Stomach (tissue), 9 donors: ENCODE results near the gene WTAP. TPM values are rescaled to one million over a fixed set of nuclear protein-coding genes. Genes with fewer than 3 reads are reported as not detected.
"Not testable (repeated sequence)": the region's sequence is repeated elsewhere in the genome, so short reads cannot be mapped to it uniquely, and the experiment has no call there.

Experiments
- DNase-seq, 2 donors: peaks; one replicate each; pipeline versions ENCODE4 v3.0.0 to v3.0.0-alpha.2; 2013 to 2019
- H3K27ac ChIP-seq, 5 donors: fragments of 200-600 bp in 4 of 5; sonication (generic) in 4 of 5; one replicate each; pipeline ENCODE4 v1.5.1; 2013 to 2019; ENCODE audit warnings: mild to moderate bottlenecking in 1 of 5, moderate library complexity in 1 of 5
- H3K27me3 ChIP-seq, 3 donors: fragments of 200-600 bp; sonication (generic); one replicate each; pipeline ENCODE4 v1.5.1; 2017 to 2019; ENCODE audit warnings: mixed run types in 1 of 3
- H3K36me3 ChIP-seq, 4 donors: fragments of 200-600 bp; sonication (generic); 1 replicate in 3 of 4; 2 replicates in 1 of 4; pipeline ENCODE4 v1.5.1; 2016 to 2019
- H3K4me1 ChIP-seq, 4 donors: fragments of 200-600 bp; sonication (generic); one replicate each; pipeline ENCODE4 v1.5.1; 2016 to 2019
- H3K4me3 ChIP-seq, 4 donors: fragments of 200-600 bp; sonication (generic) in 3 of 4; one replicate each; pipeline ENCODE4 v1.5.1; 2016 to 2019; ENCODE audit warnings: mild to moderate bottlenecking in 1 of 4
- H3K9me3 ChIP-seq, 4 donors: fragments of 200-600 bp; sonication (generic); one replicate each; pipeline ENCODE4 v1.5.1; 2016 to 2019
- EP300 ChIP-seq: sonication (generic); formaldehyde crosslinking; IDR thresholded peaks from one replicate; pipeline ENCODE4 v1.6.1; 2017; ENCODE audit warnings: antibody characterized with exemption
- POLR2A ChIP-seq, 4 donors: fragments of 450-650 bp; IDR thresholded peaks; one replicate each; pipeline ENCODE4 v1.6.1; 2016; ENCODE audit warnings: antibody characterized with exemption in 4 of 4, control low read depth in 2 of 4, mild to moderate bottlenecking in 1 of 4, moderate library complexity in 1 of 4
- POLR2AphosphoS5 ChIP-seq, 3 donors: sonication (generic); formaldehyde crosslinking; IDR thresholded peaks; one replicate each; pipeline ENCODE4 v1.6.1; 2016; ENCODE audit warnings: antibody characterized with exemption in 3 of 3
- WGBS, 5 donors: extraction: QIAGEN DNeasy Blood & Tissue Kit in 3 of 5; methylation state at CpG; one replicate each; pipeline versions ENCODE4 v1.1.5 to v1.1.7; 2013 to 2018; 5-methylcytosine and 5-hydroxymethylcytosine counted together
- intact Hi-C: fragments of 100-400 bp; cut with DNase I; formaldehyde crosslinking; loops from one replicate; pipeline ENCODE4 v1.15.1; 2023; ENCODE audit warnings: low total_unique reads
- polyA plus RNA-seq, 3 donors: library from polyadenylated mRNA; stranded (reverse); fragments of 200-250 nt; gene quantifications; one replicate each; pipeline ENCODE4 v1.2.3, GENCODE V29; 2013
- total RNA-seq, 5 donors: library from RNA; depleted of rRNA; stranded (reverse); fragments of >200 nt; gene quantifications; one replicate each; pipeline versions ENCODE4 v1.1.0 to v1.2.3, GENCODE V29; 2014 to 2016
- TF ChIP-seq, protein P1 (sequence below), 7 experiments: fragments of 450-650 bp in 4 of 7; fragments of 200-600 bp in 3 of 7; sonication (generic) in 3 of 7; IDR thresholded peaks; one replicate each; pipeline ENCODE4 v1.5.1; 2016 to 2019; ENCODE audit warnings: antibody characterized with exemption in 7 of 7, control low read depth in 2 of 7, mild to moderate bottlenecking in 1 of 7
- donor health status: healthy with polysubstance abuse.
- donor health status: Bipolar disorder and iron deficiency.
- donor health status: healthy.

Gene WTAP
- total and polyA plus RNA-seq, 8 donors: 35.0 to 125 (median 78.6) TPM

DNA sequence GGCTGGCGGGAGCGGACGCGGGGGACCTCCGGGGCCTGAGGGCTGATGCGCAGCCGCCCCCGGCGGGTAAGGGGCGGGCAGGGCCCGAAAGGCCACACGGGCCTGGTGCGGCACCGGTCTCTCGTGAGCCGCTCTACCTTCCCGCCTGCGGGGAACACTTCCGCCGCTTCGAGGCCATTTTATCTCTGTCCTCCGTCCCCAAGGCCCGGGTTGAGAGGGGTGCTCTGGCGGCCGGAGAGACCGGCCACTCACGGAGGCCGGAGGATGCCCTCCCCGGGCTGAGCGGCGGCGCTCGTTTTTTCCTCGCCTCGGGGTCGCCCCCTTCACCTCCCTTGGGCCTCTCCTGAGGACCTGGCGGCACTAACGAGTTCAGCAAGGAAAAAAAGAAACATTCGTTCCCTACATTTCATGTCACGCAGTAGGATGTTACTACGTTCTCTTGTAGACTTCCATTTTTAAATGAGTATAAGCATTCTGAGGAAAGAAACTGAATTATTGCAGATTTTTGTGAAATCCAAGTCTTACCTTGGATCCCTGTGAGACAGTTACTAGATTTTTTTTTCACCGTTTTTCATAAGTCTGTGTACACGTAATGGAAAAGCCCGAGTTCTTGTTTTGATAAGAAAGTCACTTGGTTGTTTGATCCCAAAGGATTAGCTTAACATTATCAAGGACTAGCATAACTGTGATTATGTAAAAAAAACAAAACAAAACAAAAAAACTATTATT lies 575 bp downstream of the WTAP start:
- Histone ChIP-seq H3K9me3 (no peaks in the 10 kb centered on the region), H3K27me3 (no peaks in the 10 kb centered on the region), H3K4me1 (peaks cover 33 to 68% (median 51%) of the 10 kb centered on the region in 4 donors), H3K36me3 (peaks cover 0 to 4% (median 0%) of the 10 kb centered on the region in 4 donors), H3K4me3 (peak overlapping the region; percentile 65 to 96 (median 84)), H3K27ac (peak overlapping the region; percentile 97 to 100 (median 99))
- DNase-seq: no peak
- 0 to 1% (median 0%) methylated on average over 24 to 44 of the region's 44 CpGs for WGBS, 5 donors
- intact Hi-C loops: no loop called here
- no peak for TF ChIP-seq EP300
- TF ChIP-seq, protein P1, sequence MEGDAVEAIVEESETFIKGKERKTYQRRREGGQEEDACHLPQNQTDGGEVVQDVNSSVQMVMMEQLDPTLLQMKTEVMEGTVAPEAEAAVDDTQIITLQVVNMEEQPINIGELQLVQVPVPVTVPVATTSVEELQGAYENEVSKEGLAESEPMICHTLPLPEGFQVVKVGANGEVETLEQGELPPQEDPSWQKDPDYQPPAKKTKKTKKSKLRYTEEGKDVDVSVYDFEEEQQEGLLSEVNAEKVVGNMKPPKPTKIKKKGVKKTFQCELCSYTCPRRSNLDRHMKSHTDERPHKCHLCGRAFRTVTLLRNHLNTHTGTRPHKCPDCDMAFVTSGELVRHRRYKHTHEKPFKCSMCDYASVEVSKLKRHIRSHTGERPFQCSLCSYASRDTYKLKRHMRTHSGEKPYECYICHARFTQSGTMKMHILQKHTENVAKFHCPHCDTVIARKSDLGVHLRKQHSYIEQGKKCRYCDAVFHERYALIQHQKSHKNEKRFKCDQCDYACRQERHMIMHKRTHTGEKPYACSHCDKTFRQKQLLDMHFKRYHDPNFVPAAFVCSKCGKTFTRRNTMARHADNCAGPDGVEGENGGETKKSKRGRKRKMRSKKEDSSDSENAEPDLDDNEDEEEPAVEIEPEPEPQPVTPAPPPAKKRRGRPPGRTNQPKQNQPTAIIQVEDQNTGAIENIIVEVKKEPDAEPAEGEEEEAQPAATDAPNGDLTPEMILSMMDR (IDR thresholded peaks at IDR 0.05): no peak

DNA sequence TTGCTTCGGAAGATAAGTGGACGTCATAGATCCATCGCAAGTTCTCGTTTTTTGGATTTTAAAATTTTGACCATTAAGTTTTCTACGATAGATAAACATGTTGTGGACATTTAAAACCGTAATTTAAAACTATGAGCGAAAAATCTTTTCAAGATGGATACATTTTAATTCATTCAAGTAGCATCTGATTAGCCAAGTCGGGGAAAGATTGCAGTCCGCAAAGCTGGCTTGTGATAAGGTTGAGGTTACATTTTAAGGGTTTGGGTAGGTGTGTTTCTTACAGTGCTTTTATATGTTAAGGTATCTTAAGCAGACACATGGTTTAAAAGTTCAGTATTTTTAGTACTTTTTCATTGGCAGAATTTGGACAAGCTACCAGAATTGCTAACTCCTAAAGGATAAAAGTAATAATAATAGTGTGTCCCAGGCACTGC lies 1.2 kb downstream of the WTAP start:
- H3K27ac ChIP-seq: peak overlapping the region in 4 of 5 donors; percentile 99 to 100 (median 99)
- intact Hi-C loops: no loop called here
- H3K9me3 ChIP-seq: no peaks in the 10 kb centered on the region
- DNase-seq: peak in 1 of 2 donors; percentile 42
- no peaks in the 10 kb centered on the region for H3K27me3 ChIP-seq
- 1 to 2% (median 1%) methylated on average over 9 of the region's 9 CpGs for WGBS, 5 donors
- H3K4me1 ChIP-seq: peaks cover 36 to 74% (median 57%) of the 10 kb centered on the region in 4 donors
- peak overlapping the region; percentile 65 to 96 (median 84) for H3K4me3 ChIP-seq
- H3K36me3 ChIP-seq: no peaks in the 10 kb centered on the region
- no peak for TF ChIP-seq EP300
- no peak for TF ChIP-seq POLR2A (IDR thresholded peaks at IDR 0.05)
- no peak for TF ChIP-seq POLR2AphosphoS5 (IDR thresholded peaks at IDR 0.05)
- TF ChIP-seq, protein P1 (IDR thresholded peaks at IDR 0.05): no peak

DNA sequence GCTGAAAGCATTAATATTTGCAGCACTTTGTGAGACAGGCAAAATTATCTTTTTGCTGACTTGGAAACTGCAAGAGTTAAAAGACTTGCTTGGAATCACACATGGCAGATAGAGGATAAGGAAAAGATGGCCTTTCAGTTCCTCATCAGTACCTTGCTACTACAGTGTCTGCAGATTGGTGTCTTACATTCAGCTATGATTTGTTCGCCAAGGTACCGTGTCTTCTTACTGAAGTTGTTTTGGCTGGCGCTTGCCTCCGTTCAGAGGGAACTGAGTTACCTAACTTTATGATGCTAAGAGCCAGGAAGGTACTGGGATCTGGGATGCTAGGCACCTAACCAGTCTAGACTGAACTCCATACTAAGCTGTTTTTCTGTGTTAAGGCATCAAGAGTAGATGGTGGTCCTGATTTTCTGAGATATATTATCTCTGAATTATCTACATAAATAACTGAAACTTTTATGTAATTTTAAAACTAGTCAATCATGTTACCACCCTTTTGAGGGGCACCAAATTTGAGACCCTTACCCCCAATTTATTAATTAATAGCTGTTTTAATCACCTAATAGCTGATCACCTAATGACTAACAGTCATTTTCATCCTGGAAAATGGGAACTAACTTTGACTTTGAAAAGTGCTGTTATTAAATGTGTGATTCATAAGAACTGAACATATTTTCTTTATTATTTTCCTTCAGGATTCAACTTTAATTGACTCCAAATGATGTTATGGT lies 2.5 kb downstream of the WTAP start:
- WGBS, 5 donors: 17 to 34% (median 30%) methylated on average over 4 of the region's 4 CpGs
- H3K9me3 ChIP-seq: no peaks in the 10 kb centered on the region
- intact Hi-C loops: no loop called here
- no peaks in the 10 kb centered on the region for H3K27me3 ChIP-seq
- H3K27ac ChIP-seq: peak overlapping the region in 3 of 5 donors; percentile 17 to 99 (median 55)
- peaks cover 39 to 78% (median 66%) of the 10 kb centered on the region in 4 donors for H3K4me1 ChIP-seq
- peak in 1 of 2 donors; percentile 29 for DNase-seq
- H3K4me3 ChIP-seq: peak overlapping the region in 3 of 4 donors; percentile 11 to 73 (median 65)
- no peaks in the 10 kb centered on the region for H3K36me3 ChIP-seq
- TF ChIP-seq EP300 (no peak), POLR2A (IDR thresholded peaks at IDR 0.05) (no peak), POLR2AphosphoS5 (IDR thresholded peaks at IDR 0.05) (no peak)
- TF ChIP-seq, protein P1 (IDR thresholded peaks at IDR 0.05): no peak

DNA sequence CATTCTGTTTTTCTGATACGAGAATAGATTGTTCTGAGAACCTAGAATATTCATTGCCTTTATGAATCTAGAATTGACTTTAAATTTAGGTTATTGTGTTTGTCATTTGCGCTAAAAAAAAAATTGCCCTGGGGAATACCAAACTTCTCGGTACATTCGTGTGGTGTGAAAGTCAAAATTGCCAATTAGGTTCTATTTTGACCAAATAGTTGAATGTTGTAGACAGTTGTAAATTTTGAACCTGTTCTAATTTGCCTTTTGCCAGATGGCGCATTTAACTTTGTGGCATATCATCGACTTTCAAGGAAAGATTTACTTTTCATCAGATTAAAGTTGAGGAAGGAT lies 3.0 kb downstream of the WTAP start:
- H3K4me3 ChIP-seq: peak overlapping the region in 2 of 4 donors; percentile 65 to 73
- intact Hi-C loops: no loop called here
- H3K27ac ChIP-seq: peak overlapping the region in 2 of 5 donors; percentile 0 to 99
- no peak for DNase-seq
- no peaks in the 10 kb centered on the region for H3K9me3 ChIP-seq
- no peaks in the 10 kb centered on the region for H3K27me3 ChIP-seq
- no peaks in the 10 kb centered on the region for H3K36me3 ChIP-seq
- TF ChIP-seq POLR2AphosphoS5 (IDR thresholded peaks at IDR 0.05): no peak
- TF ChIP-seq EP300: no peak
- TF ChIP-seq, protein P1 (IDR thresholded peaks at IDR 0.05): no peak
- TF ChIP-seq POLR2A (IDR thresholded peaks at IDR 0.05): no peak
- H3K4me1 ChIP-seq: peaks cover 45 to 78% (median 67%) of the 10 kb centered on the region in 4 donors
- WGBS, 5 donors: 61 to 70% (median 65%) methylated on average over 6 of the region's 6 CpGs

DNA sequence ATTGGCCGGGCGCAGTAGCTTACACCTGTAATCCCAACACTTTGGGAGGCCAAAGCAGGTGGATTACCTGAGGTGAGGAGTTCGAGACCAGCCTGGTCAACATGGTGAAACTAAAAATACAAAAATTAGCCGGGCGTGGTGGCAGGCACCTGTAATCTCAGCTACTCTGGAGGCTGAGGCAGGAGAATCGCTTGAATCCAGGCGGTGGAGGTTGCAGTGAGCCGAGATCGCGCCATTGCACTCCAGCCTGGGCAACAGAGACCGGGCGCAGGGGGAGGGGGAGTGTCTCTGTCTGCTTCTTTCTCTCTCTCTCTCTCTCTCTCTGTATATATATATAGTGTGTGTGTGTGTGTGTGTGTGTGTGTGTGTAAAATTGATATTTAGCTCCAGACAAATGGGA lies 5.2 kb downstream of the WTAP start:
- DNase-seq, H3K27ac ChIP-seq, intact Hi-C loops, H3K27me3 ChIP-seq, H3K9me3 ChIP-seq, H3K4me3 ChIP-seq, H3K36me3 ChIP-seq: not testable (repeated sequence)
- 87 to 95% (median 89%) methylated on average over 12 of the region's 12 CpGs for WGBS, 5 donors
- peaks cover 50 to 90% (median 72%) of the 10 kb centered on the region in 4 donors for H3K4me1 ChIP-seq

DNA sequence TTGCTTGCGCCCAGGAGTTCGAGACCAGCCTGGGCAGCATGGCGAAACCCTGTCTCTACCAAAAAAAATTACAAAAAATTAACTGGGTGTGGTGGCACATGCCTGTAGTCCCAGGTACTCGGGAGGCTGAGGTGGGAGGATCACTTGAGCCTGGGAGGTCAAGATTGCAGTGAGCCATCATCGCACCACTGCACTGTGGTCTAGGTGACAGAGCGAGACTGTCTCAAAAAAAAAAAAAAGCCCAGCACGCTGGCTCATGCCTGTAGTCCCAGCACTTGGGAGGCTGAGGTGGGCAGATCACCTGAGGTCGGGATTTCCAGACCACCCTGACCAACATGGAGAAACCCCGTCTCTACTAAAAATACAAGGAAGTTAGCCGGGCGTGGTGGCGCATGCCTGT lies 6.1 kb downstream of the WTAP start:
- 89 to 94% (median 93%) methylated on average over 12 of the region's 12 CpGs for WGBS, 5 donors
- Histone ChIP-seq H3K36me3 (peaks cover 0 to 17% (median 14%) of the 10 kb centered on the region in 4 donors), H3K4me1 (peaks cover 50 to 98% (median 74%) of the 10 kb centered on the region in 4 donors)
- DNase-seq, H3K9me3 ChIP-seq, H3K27me3 ChIP-seq, intact Hi-C loops, H3K27ac ChIP-seq, H3K4me3 ChIP-seq: not testable (repeated sequence)
